GM06990 (cell line): ENCODE data around the gene XRCC3.

ENCODE experiments used
- DNase-seq: peaks from one replicate; pipeline ENCODE4 v3.0.0-alpha.2; 2011; ENCODE audit not compliant: insufficient read length; ENCODE audit errors: extremely low read depth
- H3K27me3 ChIP-seq: replicated peaks from 2 replicates; pipeline ENCODE4 v1.6.0; 2011; ENCODE audit warnings: low read length; ENCODE audit not compliant: control insufficient read depth, insufficient read depth
- H3K36me3 ChIP-seq: 2 replicates; pipeline ENCODE4 v1.5.1; 2011; ENCODE audit warnings: low read length; ENCODE audit not compliant: control insufficient read depth, insufficient read depth
- H3K4me3 ChIP-seq: replicated peaks from 2 replicates; pipeline ENCODE4 v1.5.1; 2011; ENCODE audit warnings: low read depth, mild to moderate bottlenecking, control low read depth, low read length
- TF ChIP-seq, protein P1 (sequence below): IDR thresholded peaks from 2 replicates; pipeline ENCODE4 v1.5.1; 2011; ENCODE audit warnings: low read length, control low read depth, mild to moderate bottlenecking, inconsistent platforms; ENCODE audit not compliant: insufficient read depth, poor library complexity, severe bottlenecking

The XRCC3 gene

DNA sequence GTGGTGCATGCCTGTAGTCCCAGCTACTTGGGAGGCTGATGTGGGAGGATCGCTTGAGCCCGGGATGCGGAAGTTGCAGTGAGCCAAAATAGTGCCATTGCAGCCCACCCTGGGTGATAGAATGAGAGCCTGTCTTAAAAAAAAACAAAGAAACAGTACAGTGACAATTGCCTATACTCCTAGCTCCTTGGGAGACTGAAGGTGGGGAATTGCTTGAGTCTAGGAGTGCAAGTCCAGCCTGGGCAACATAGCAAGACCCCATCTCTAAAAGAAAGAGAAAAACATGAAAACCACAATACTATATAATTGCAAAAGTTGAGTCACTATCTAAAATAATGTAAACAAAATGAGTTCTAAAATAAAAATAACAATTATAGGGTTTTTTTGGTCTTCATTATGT lies 66.2 kb downstream of the XRCC3 start:
- Histone ChIP-seq H3K4me3 (no peak overlapping the region), H3K27me3 (no peaks in the 10 kb centered on the region), H3K36me3 (peaks cover 5% of the 10 kb centered on the region)
- TF ChIP-seq, protein P1, sequence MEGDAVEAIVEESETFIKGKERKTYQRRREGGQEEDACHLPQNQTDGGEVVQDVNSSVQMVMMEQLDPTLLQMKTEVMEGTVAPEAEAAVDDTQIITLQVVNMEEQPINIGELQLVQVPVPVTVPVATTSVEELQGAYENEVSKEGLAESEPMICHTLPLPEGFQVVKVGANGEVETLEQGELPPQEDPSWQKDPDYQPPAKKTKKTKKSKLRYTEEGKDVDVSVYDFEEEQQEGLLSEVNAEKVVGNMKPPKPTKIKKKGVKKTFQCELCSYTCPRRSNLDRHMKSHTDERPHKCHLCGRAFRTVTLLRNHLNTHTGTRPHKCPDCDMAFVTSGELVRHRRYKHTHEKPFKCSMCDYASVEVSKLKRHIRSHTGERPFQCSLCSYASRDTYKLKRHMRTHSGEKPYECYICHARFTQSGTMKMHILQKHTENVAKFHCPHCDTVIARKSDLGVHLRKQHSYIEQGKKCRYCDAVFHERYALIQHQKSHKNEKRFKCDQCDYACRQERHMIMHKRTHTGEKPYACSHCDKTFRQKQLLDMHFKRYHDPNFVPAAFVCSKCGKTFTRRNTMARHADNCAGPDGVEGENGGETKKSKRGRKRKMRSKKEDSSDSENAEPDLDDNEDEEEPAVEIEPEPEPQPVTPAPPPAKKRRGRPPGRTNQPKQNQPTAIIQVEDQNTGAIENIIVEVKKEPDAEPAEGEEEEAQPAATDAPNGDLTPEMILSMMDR: no peak
- DNase-seq: no peak
